Eye (tissue), 1 donor: ENCODE data around the gene C6orf58.

ENCODE experiments used
- DNase-seq: peaks from one replicate; pipeline ENCODE4 v3.0.0-alpha.2; 2015

The C6orf58 gene

DNA sequence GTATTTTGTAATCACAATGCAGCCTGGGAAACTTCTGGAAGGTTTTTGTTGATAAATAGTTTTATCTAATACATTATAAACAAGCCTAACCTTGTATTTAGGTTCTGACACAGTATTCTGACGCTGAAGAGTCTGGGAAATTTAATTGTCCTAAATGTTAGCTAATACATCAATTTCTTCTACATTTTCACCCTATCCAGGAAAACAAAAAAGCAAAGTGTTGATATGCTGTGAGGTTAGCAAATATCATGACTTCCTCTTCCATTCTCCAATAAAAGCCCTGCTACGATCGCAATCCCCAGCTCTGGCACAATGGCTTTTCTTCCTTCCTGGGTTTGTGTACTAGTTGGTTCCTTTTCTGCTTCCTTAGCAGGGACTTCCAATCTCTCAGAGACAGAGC is at the start of gene C6orf58:
TSS of gene C6orf58 (plus strand) at position 301 of the 400 bp plus-strand sequence. CDS start at position 313, 12 bp downstream.
- no peak for DNase-seq

DNA sequence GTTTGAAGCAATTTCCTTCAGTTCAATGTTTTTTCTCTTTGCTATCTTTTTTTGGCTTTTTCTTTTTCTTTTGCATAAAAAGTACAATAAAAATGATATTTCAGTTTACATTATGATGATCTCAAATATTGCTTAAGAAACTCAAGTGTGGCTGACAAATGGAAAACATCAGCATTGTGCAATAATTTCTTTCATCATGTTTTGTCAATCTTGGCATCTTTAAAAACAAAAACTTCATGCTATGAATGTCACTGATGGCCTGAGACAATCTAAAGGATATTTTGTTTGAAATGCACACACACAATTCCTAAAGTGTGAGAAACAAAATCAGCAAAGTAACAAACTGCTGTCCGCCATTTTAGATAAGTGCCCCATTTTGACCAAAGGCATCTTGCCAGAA is 44.0 kb upstream of the C6orf58 start:
- DNase-seq = no peak

DNA sequence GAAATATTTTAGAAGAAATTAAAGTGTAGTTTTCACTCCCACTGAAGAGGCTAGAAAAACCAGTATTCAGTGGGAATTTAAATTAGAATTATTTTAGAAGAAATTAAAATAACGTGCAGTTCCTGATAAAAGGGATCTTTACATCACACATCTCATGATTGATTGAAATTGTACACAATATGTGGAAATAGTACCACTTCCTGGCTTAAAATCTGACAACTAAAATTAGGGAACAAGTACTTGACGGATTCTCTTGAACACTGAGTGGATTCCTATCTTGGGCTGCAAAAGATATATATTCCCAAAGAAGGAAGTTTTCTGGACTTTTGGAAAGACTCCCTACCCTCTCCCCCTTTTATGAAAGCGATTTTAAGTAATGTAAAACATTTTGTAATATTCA is 43.2 kb upstream of the C6orf58 start:
- no peak for DNase-seq

DNA sequence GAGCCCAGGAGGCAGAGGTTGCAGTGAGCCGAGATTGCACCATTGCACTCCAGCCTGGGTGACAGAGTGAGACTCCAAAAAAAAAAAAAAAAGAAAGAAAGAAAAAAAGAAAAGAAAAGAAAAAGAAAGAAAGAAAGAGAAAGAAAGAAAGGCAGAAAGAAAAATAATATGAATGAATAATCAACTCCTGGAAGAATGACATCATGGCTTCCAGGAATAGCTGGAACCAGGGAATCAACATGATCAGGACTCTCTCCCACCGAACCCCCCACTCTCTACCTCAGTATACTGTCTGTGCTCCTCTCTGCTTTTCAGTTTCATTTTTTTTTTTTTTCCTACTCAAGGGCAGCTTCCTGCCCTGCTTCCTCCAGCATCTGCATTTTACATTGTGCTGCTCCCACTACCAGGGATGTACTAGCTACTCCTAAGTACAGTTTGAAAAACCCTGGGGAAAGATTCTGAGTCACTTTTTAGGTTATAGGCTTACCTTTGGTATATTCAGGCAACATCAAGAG is 38.2 kb upstream of the C6orf58 start:
- DNase-seq = no peak

DNA sequence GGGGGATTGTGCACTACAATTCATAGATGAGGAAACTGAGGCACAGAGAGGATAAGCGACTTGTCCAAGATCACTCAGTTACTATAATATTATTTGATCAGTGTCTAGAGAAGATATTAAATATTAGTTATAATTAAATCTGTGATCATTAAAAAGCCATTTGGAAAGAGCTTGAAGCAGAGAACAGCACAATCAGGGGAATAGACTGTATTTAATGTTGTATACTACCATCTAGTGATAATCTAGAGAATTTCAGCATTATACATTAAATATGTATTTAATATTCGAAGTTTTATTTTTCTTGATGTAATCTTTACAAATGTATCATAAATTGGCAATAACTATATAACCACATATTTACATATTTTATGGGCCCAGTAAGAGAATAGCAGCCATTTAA is 37.7 kb upstream of the C6orf58 start:
- peak; percentile 27 for DNase-seq

DNA sequence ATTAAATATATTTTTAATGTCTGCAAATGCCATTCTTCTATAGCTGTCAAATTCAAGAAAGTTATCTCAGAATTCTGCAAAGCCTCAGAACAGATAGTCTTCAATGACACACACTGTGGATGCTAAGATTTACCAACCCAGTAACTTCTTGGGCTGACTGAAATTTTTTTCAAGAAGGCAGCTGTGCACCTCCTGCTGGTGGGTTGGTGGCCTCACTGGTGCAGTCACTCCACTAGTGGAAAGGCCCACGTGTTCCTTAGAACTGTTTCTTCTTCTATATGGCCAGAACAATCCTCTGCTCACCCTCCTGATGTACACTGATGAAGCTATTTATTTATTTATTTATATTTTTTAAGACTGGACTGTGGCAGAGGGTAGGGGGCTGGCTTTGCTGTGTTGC is 29.8 kb upstream of the C6orf58 start:
- DNase-seq = no peak

DNA sequence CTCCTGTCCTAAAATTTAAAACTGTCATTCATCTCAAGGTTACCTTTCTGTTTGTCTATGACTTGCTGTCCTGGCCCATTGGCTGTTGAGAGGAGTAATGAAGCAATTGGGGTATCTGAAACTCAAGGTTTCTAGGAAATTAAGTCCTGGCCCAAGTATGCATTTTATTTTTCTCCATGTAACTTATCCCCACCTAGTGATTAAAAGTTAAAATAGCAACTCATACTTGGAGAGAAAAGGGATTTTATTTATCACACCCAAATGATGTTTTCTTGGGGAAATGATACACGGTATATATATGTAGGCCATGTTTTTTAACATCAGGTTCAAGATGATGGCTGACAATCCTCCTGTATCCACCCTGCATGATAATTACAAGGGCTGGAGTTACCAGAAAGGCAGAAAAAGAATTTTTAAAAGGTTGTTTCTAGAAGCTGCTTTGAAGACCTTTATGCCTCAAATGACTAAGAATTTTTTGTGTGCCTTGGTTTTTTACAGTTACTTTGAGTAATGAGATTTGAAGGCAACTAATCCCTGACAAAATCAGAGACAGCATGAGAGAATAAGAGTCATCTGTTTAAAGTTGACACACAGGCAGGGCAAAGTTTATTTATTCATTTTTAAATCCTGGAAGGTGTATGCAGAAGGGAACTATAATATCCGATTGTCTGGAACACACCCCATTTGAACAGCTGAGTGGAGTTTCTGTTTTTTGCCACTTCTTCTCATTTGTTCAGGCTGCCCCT is 28.9 kb upstream of the C6orf58 start:
- no peak for DNase-seq

DNA sequence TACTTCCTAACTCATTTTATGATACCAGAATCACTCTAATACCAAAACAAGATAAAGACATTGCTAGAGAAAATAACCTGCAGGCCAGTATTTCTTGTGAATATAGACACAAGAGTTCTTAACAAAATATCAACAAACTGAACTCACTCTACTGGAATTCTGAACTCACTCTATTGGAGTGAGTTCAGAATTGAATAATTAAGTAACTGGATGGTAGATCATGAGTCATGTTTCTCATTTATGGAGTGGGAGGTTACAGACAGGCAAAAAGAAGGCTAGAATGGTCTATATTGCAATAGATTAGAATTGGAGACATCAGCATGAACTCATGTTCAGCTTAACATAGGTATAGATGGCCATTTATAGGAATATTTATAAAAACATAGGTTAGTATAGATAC is 26.6 kb upstream of the C6orf58 start:
- DNase-seq = no peak

DNA sequence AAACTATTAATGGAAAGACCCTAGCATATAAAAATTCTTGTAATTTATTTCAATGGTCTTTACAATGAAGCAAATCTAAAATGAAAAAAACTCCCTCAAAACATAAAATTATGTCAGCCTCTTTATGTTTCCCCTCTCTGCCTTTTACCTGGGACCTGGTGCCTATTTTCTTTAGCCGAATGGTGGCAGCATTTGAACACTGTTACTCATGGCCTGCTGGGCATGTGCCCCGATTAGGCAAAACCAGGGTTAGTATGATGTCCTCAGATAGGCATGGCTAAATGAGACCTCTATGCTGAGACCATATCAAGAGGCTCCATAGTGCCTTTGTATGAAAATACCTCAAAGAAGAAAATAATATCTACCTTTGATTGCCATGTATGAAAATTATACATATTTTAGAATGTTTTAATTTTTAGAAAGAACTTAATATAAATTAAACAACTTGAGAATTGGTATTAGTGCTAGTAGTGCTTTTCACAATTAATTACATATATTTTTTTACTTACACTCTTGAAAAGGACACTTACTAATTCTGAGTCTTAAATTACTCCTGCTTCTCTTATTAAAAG is 22.5 kb upstream of the C6orf58 start:
- DNase-seq = peak; percentile 16

DNA sequence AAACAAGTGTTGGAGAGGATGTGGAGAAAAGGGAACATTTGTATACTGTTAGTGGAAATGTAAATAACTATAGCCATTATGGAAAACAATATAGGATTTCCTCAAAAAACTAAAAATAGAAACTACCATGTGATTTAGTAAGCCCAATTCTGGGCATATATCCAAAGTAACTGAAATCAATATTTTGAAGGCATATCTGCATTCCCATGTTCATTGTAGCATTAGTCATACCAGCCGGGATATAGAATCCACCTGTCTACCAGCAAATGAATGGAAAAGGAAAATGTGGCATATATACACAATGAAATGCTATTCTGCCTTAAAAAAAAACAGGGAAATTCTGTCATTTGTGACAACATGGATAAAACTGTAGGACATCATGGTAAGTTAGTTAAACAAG is 15.3 kb upstream of the C6orf58 start:
- DNase-seq = no peak

DNA sequence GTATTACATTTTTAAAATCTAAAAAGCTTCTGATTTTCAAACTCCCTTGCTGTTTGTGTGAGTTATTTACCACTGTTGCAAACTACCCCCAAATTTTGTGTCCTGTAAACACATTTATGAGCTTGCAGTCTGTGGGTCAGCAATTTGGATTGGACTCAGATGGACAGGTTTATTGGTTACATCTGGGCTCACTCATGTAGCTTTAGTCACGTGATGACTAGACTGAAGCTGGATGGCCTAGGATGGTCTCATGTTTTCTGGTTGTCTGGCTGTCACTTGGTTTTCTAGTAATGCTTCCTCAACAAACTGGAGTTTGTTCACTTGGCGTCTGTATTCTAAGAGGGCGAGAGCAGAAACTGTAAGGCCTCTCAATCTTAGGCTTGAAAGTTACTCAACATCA is 12.2 kb upstream of the C6orf58 start:
- DNase-seq = no peak

DNA sequence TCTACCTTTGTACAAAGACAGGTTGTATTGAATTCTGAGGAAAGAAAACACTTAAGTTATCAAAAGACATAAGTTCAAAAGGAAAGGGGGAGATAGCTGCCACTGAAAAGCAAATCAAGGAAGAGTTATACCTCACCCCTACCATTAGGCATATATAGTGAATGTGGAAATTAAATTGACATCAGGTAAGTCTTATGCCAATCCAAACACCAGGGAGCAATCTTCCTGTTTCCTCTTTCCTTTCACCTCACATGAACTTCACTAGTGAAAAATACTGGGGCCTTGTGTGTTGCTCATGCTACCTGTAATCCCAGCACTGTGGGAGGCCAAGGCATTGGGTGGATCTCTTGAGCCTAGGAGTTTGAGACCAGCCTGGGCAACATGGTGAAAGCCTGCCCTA is 10.9 kb upstream of the C6orf58 start:
- no peak for DNase-seq

DNA sequence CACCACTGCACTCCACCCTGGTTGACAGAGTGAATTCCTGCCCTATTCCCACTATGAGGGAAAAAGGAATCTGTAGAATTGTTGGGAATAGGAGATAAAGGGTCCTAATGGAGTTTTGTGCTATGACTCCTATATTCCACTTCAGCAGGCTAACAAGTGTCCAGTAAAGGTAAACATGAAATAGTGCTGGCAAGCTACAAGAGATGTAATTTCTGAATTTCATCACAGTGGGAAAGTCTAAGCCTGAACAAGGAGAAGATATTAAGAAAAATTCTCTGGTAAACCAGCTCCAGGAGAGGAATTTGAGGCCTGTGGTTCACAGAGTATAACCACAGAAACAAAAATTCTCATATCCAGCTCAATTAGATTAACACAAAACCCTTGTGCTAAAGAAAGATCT is 10.3 kb upstream of the C6orf58 start:
- no peak for DNase-seq

DNA sequence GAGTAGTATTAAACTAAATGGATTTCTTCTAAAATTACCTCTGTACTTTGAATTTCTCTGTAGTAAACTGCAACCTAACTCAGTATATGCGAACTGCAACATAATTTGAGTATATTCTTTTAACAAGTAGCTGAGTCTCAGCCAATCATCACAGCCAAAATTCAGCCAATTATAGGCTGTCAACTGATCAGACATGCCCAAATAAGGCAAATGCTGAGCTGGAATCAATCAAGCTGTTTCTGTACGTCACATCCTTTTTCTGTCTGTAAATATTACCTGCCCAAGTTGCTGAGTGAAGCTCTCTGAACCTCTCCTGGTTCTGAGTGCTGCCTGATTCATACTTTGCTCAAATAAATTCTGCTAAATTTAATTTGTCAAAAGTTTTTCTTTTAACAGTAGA is 9.5 kb upstream of the C6orf58 start:
- no peak for DNase-seq

DNA sequence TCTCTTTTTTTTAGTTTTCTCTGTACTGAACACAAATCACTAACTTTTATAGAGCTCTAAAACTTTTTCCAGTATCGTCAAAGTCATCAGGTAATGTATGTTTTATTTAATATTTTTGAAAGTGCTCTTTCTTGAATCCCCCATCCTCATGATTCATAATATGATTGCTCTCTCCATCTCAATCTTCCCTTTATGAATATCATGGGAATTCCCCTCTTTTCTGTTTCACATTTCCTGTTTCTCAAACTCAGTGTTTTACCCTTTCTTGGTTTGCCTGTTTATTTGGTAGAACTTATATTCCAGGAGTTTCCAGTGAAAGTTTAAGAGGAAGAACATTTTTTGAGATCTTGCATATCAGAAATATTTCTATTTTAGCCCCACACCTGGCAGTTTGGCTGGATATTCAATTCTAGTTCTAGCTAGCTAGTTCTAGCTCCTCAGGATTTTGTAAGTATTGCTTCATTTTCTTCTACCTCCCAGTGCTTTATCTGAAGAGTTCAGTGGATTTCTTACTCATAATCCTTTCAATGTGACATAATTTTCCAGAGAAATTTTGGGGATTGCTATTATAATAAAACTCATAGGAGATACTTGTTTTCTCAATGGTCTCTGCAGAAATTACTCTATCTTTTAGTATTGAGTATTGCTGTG is 6.1 kb upstream of the C6orf58 start:
- DNase-seq = no peak

DNA sequence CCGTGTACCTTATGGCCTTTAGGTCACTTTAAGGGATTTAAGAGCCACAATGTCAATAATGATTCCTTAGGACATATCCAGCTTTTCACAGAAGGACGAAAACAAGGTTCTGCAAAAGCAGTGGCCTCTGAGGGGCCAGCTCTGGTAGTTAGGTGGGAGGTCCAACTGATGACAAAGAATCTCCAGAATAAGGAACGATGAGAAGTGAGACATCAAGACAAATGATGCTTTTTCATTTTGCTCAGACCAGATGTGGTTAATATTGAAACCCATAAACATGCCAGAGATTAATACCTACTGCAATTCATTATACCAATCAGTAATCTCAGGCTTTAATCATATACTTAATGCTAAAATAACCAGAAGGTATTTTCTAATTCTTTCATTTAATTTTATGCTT is 1.9 kb downstream of the C6orf58 start:
- DNase-seq = no peak

DNA sequence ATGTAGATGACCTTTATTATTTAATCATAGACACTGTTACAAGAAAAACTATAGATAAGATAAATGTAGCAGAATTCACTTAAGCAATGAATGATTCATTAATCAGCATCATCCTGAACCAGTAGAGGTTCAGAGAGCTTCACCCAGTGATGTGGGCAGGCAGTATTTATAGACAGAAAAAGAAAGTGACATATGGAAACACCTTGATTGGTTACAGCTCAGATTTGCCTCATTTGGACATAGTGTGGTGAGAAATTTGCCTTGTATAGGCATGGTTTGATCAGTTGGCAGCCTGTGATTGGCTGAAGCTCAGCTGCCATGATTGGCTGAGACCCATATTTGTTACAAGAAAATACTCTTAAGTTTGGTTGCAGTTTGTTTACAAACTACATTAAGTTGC is 4.6 kb downstream of the C6orf58 start:
- no peak for DNase-seq

DNA sequence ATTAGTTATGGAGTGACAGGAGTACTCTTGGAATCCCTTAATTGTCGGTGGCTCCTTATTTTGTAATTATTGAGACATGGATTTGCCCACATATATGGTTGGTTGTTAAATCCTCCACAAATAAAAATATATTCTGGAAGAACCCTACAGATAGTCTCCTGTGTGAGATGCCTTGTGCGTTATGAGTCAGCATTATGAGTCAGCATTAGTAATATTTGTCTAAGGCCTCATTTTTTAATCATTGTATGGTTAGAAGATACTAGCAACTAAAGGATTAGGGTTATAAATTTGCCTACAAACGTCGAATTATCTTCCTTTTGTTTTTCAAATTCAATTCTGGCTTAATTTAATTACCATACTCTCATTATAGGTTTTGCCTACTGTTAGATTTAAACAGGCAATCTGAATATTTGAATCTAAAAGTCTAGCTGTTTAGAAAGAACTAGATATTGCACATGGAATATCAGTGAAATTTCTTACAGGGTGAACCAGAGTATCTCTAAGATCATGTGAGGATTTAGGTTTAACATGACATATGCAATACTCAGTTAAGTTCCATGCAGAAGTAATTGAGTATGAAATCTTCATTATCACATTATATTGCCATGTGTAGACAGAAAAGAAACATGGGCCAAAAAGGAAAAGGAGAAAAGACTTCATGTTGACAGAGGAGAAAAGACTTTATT is 5.9 kb downstream of the C6orf58 start:
- DNase-seq = no peak

DNA sequence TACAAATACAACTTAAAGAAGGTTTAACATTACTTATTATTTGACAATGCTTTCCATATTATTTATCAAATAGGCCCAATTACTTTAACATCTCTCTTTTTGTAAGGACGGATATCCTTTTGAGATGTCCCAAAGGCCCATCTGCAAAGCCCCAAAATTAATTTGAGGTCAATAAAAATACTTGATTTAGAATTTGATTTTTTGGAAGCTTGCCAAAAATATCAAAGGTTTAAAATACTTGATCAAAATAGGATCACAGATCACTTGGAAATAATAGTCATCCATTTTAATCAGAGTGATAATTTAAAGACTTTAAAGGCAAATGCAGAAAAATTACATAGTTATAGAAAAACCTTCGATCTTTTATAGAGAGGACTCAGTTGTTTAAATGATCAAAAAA is 8.1 kb downstream of the C6orf58 start:
- DNase-seq = no peak

DNA sequence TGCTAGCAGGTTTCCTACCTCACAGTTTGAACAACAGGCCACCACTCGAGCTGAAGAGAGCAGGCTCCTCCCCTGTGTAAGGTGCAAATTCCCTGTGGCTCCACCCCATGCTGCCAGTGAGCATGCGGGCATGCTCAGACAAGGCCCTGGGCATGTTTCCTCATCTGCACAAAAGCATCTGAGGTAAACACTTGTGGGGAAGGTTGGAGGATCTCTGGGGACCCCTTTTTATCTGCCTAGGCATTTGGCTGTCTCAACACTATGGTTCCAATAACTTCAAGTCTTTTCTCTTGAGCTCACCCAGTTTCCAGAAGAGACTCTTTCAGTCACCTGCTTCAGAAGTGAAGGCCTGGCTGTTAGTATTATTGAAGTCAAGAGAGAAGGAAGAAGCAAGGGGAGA is 9.4 kb downstream of the C6orf58 start:
- no peak for DNase-seq

DNA sequence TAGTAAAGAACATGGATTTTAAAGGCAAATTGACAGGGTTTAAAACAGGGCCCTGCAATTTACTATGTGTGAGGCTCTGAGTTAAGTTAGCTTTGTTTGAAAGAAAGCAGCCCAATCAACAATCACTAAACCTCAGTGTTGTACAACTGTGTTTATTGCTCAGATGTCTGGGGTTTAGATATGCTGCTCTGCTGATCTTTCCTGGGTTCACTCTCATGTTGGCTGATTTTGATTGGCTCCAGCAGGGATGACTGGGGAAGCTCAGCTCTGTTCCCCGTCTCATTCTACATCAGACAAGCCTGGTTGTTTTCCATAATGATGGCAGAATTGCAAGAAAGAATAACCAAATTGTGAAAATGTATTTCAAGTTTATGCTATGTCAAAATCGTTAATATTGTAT is 10.9 kb downstream of the C6orf58 start:
- no peak for DNase-seq

DNA sequence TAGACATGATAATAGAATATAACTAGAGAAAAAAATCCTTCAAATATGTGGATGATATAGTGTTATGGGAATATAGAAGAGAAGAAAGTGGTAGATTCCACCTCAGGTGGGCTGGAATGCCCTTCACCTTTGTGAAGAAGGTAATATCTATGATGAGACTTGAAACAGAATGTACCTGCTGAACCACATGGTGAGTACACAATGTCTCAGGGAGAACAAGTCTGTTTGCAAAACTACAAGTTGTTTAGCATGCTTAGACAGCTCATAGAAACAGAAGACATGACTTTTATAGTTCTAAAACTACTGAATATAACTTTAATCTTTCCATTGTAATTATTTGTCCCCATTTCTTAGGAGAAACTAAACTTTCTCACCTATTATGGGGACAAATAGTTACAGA is 12.2 kb downstream of the C6orf58 start:
- DNase-seq = no peak

DNA sequence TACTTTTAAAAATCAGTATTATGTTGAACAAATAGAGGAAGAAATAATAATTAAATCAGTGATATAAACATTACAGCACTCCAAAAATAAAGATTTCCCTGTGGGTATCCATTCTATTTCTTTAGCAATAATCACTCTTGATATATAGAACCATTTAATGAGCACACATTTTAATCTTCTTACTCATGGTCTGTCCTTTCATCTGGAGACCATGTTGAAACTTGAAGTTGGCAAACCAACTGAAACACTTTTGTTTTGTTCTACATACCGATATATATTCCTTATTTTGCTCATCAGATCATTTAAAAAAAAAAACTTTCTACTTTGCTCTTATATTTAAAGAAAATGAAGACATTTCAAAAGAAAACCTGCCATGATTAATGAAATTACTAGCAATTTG is 13.4 kb downstream of the C6orf58 start:
- DNase-seq = no peak

DNA sequence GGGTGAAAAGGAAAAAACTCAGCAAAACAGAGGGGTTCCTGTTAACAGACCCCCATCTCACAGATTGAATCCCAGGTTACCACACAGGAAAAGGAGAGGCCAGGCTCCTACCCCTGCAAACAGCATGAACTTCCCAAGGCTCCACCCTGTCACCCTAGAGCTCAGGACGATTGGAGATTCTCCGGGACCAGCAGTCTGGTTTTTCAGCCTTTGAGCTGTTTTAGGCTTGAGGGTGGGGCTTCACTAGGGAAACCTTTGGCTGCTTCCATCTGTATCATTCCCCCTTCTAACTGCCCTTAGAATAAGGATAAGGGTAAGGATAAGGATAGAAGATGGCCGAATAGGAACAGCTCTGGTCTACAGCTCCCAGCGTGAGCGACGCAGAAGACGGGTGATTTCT is 16.0 kb downstream of the C6orf58 start:
- DNase-seq = no peak
